ENCODE data around the gene ZDHHC13. TPM values are rescaled to one million over a fixed set of nuclear protein-coding genes. Genes with fewer than 3 reads are reported as not detected.

The ZDHHC13 gene
- total RNA-seq, 2 donors from 2014 or later, result 12.2 to 12.3 TPM

GRCh38 chr11:19185036-19185435 lies 68.1 kb downstream of the ZDHHC13 start:
- WGBS, result 68% methylated on average over 2 of the region's 2 CpGs
- no peak overlapping the region for H3K27ac ChIP-seq
- H3K4me1 ChIP-seq (replicated peaks), result no peaks in the 10 kb centered on the region
- no peaks in the 10 kb centered on the region for H3K36me3 ChIP-seq
- no peaks in the 10 kb centered on the region for H3K9me3 ChIP-seq
- H3K4me3 ChIP-seq, result no peak overlapping the region
- no peaks in the 10 kb centered on the region for H3K27me3 ChIP-seq (replicated peaks; ENCODE audit: insufficient read depth)
- intact Hi-C loops (cut with DNase I), result no loop called here
- no peak for TF ChIP-seq POLR2A (IDR thresholded peaks at IDR 0.05)
- TF ChIP-seq, protein P1, sequence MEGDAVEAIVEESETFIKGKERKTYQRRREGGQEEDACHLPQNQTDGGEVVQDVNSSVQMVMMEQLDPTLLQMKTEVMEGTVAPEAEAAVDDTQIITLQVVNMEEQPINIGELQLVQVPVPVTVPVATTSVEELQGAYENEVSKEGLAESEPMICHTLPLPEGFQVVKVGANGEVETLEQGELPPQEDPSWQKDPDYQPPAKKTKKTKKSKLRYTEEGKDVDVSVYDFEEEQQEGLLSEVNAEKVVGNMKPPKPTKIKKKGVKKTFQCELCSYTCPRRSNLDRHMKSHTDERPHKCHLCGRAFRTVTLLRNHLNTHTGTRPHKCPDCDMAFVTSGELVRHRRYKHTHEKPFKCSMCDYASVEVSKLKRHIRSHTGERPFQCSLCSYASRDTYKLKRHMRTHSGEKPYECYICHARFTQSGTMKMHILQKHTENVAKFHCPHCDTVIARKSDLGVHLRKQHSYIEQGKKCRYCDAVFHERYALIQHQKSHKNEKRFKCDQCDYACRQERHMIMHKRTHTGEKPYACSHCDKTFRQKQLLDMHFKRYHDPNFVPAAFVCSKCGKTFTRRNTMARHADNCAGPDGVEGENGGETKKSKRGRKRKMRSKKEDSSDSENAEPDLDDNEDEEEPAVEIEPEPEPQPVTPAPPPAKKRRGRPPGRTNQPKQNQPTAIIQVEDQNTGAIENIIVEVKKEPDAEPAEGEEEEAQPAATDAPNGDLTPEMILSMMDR (IDR thresholded peaks at IDR 0.05), result no peak
- TF ChIP-seq POLR2AphosphoS5 (IDR thresholded peaks at IDR 0.05), result no peak
- DNase-seq (ENCODE audit: low spot score), result no peak

DNA sequence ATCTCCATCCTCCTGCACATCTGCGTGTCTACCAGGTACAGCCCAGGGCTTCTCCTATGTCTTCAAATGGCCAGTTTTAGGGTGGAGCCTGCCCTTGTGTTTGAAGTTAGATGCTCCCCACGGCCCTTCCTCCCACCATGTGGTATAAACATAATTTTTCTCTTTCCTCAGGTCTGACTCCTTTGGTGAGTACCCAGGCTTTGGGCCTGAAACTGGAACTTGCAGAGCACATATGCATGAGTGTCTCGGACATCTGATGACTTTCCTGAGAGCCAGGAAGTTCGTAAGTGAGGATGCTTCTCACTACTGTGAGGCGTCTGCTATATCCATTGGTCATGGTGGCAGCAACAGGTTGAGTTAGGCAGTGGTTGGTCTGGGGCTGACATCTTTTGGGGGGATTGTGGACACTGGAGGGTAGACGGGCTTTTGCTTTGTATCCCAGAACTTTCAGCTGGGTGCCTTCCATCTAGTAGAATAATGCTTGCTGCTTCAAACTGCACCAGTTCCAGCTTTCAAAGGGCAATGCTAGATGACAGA lies 68.6 kb downstream of the ZDHHC13 start:
- TF ChIP-seq, protein P1 (IDR thresholded peaks at IDR 0.05), result no peak
- H3K27ac ChIP-seq, result no peak overlapping the region
- no peak for DNase-seq (ENCODE audit: low spot score)
- no peak overlapping the region for H3K4me3 ChIP-seq
- H3K4me1 ChIP-seq (replicated peaks), result no peaks in the 10 kb centered on the region
- 76% methylated on average over 6 of the region's 6 CpGs for WGBS
- H3K9me3 ChIP-seq, result no peaks in the 10 kb centered on the region
- no peaks in the 10 kb centered on the region for H3K27me3 ChIP-seq (replicated peaks; ENCODE audit: insufficient read depth)
- intact Hi-C loops (cut with DNase I), result no loop called here
- H3K36me3 ChIP-seq, result no peaks in the 10 kb centered on the region

GRCh38 chr11:19187114-19187832 lies 70.3 kb downstream of the ZDHHC13 start:
- H3K9me3 ChIP-seq, result no peaks in the 10 kb centered on the region
- H3K27me3 ChIP-seq (replicated peaks; ENCODE audit: insufficient read depth), result no peaks in the 10 kb centered on the region
- no peaks in the 10 kb centered on the region for H3K4me1 ChIP-seq (replicated peaks)
- WGBS, result 60% methylated on average over 5 of the region's 5 CpGs
- H3K27ac ChIP-seq, result no peak overlapping the region
- intact Hi-C loops (cut with DNase I), result no loop called here
- no peak for DNase-seq (ENCODE audit: low spot score)
- no peaks in the 10 kb centered on the region for H3K36me3 ChIP-seq
- H3K4me3 ChIP-seq, result no peak overlapping the region
- TF ChIP-seq POLR2A (IDR thresholded peaks at IDR 0.05) (no peak), POLR2AphosphoS5 (IDR thresholded peaks at IDR 0.05) (no peak)
- TF ChIP-seq, protein P1 (IDR thresholded peaks at IDR 0.05), result no peak

- WGBS, result 61% methylated on average over 9 of the region's 9 CpGs
- Histone ChIP-seq H3K4me3 (no peak overlapping the region), H3K4me1 (replicated peaks) (no peaks in the 10 kb centered on the region), H3K27ac (no peak overlapping the region), H3K36me3 (no peaks in the 10 kb centered on the region), H3K27me3 (replicated peaks; ENCODE audit: insufficient read depth) (no peaks in the 10 kb centered on the region), H3K9me3 (no peaks in the 10 kb centered on the region)
- TF ChIP-seq POLR2A (IDR thresholded peaks at IDR 0.05), result no peak
- TF ChIP-seq POLR2AphosphoS5 (IDR thresholded peaks at IDR 0.05), result no peak
- TF ChIP-seq, protein P1 (IDR thresholded peaks at IDR 0.05), result no peak
- intact Hi-C loops (cut with DNase I), result no loop called here
- no peak for DNase-seq (ENCODE audit: low spot score)
These were observed 70.9 kb downstream of the ZDHHC13 start for GRCh38 chr11:19187833-19188258.

Measured in prostate gland (tissue), 2 donors.